Astrocyte of the spinal cord (primary cell): Measurements from ENCODE around the gene RERE.

Experiments
- DNase-seq: peaks from one replicate; pipeline ENCODE4 v3.0.0; 2011; ENCODE audit warnings: low read depth, low spot score
- H3K4me3 ChIP-seq: 2 replicates; pipeline ENCODE4 v1.5.1; 2011; ENCODE audit warnings: low read depth, mild to moderate bottlenecking, low read length, moderate library complexity
- CTCF ChIP-seq: IDR thresholded peaks from 2 replicates; pipeline ENCODE4 v1.5.1; 2012; ENCODE audit warnings: low read depth, mild to moderate bottlenecking, low read length, inconsistent platforms
- in situ Hi-C: cut with HindIII; loops from 2 replicates; pipeline ENCODE4 v1.10.0; 2017; ENCODE audit warnings: low sequenced_read_pairs

Gene RERE

GRCh38 chr1:8633741-8634501, 183.5 kb downstream of the RERE start:
- in situ Hi-C loops: no loop called here
- TF ChIP-seq CTCF: no peak

GRCh38 chr1:8632102-8632501, 185.3 kb downstream of the RERE start:
- in situ Hi-C loops: no loop called here
- no peak for DNase-seq
- no peak overlapping the region for H3K4me3 ChIP-seq
- TF ChIP-seq CTCF: no peak

More at GRCh38 chr1:8633741-8634501, 183.5 kb downstream of the RERE start:
- H3K4me3 ChIP-seq: no peak overlapping the region
- DNase-seq: no peak

GRCh38 chr1:8631163-8631562, 186.3 kb downstream of the RERE start:
- in situ Hi-C loops: no loop called here
- no peak for TF ChIP-seq CTCF
- H3K4me3 ChIP-seq: no peak overlapping the region
- DNase-seq: peak; percentile 16

GRCh38 chr1:8629241-8630091, 188.0 kb downstream of the RERE start:
- DNase-seq: peak; percentile 22
- in situ Hi-C loops: no loop called here
- no peak for TF ChIP-seq CTCF
- no peak overlapping the region for H3K4me3 ChIP-seq

- in situ Hi-C loops: no loop called here
- no peak for DNase-seq
- H3K4me3 ChIP-seq: no peak overlapping the region
- TF ChIP-seq CTCF: no peak
These were observed 188.8 kb downstream of the RERE start for GRCh38 chr1:8628606-8629005.

- no peak for DNase-seq
- TF ChIP-seq CTCF: no peak
- in situ Hi-C loops: no loop called here
- no peak overlapping the region for H3K4me3 ChIP-seq
These were observed 189.7 kb downstream of the RERE start for GRCh38 chr1:8627728-8628127.
